Fibroblast of lung (primary cell): ENCODE data around the gene RIMS4.

Experiments
- CTCF ChIP-seq, 2 donors: IDR thresholded peaks in 1 of 2; conservative IDR thresholded peaks in 1 of 2; 1 replicate in 1 of 2; 2 replicates in 1 of 2; pipeline ENCODE4 v1.5.1; 2011 to 2012; ENCODE audit warnings: low read length in 2 of 2, control low read depth in 1 of 2, inconsistent platforms in 1 of 2, low read depth in 1 of 2, mild to moderate bottlenecking in 1 of 2
- EZH2 ChIP-seq: IDR thresholded peaks from 2 replicates; pipeline ENCODE4 v1.5.1; 2012; ENCODE audit warnings: low read length, control low read depth, mild to moderate bottlenecking; ENCODE audit errors: missing control alignments

- TF ChIP-seq EZH2 (no peak), CTCF (conservative IDR thresholded peaks at IDR 0.05 in 1 of 2, IDR thresholded peaks at IDR 0.05 in 1 of 2; ENCODE audit: low read depth in 1 of 2, low read length in 2 of 2) (no peak)
These were observed 65.2 kb downstream of the RIMS4 start for GRCh38 chr20:44745122-44745597.
